Ovary (tissue), 9 donors: ENCODE results near the gene TBC1D22B. TPM values are rescaled to one million over a fixed set of nuclear protein-coding genes. Genes with fewer than 3 reads are reported as not detected.

ENCODE experiments used
- DNase-seq, 5 donors: peaks; one replicate each; pipeline ENCODE4 v3.0.0-alpha.2; 2019 to 2020
- H3K27ac ChIP-seq, 2 donors: fragments of 200-600 bp; one replicate each; pipeline versions ENCODE4 v1.5.1 to v1.8.0; 2019 to 2022
- H3K27me3 ChIP-seq: fragments of 200-600 bp; one replicate; pipeline ENCODE4 v1.8.0; 2022
- H3K36me3 ChIP-seq: fragments of 200-600 bp; sonication (generic); one replicate; pipeline ENCODE4 v1.5.1; 2019
- H3K4me1 ChIP-seq: one replicate; pipeline ENCODE4 v1.8.1; 2013; ENCODE audit warnings: mild to moderate bottlenecking, moderate library complexity; ENCODE audit not compliant: insufficient read depth
- H3K4me3 ChIP-seq: fragments of 200-600 bp; sonication (generic); one replicate; pipeline ENCODE4 v1.5.1; 2017
- H3K9me3 ChIP-seq, 2 donors: fragments of 200-600 bp in 1 of 2; sonication (generic) in 1 of 2; one replicate each; pipeline versions ENCODE4 v1.5.1 to v1.8.1; 2013 to 2019; ENCODE audit warnings: mild to moderate bottlenecking in 1 of 2, moderate library complexity in 1 of 2
- CTCF ChIP-seq, 3 donors: fragments of 450-650 bp in 2 of 3; fragments of 200-600 bp in 1 of 3; IDR thresholded peaks; one replicate each; pipeline versions ENCODE4 v1.5.1 to v1.8.0; 2016 to 2022; ENCODE audit warnings: antibody characterized with exemption in 3 of 3, mild to moderate bottlenecking in 1 of 3
- EP300 ChIP-seq: sonication (generic); formaldehyde crosslinking; IDR thresholded peaks from one replicate; pipeline ENCODE4 v1.6.1; 2017; ENCODE audit warnings: antibody characterized with exemption
- POLR2A ChIP-seq: fragments of 450-650 bp; IDR thresholded peaks from one replicate; pipeline ENCODE4 v1.6.1; 2017; ENCODE audit warnings: antibody characterized with exemption, mild to moderate bottlenecking, moderate library complexity
- WGBS, 3 donors: extraction: QIAGEN DNeasy Blood & Tissue Kit in 1 of 3; methylation state at CpG; one replicate each; pipeline versions ENCODE4 v1.1.5 to v1.1.7; 2013 to 2017; 5-methylcytosine and 5-hydroxymethylcytosine counted together
- intact Hi-C, 4 donors: fragments of 100-400 bp; cut with DNase I; formaldehyde crosslinking; loops; one replicate each; pipeline versions ENCODE4 v1.11.0 to v1.15.1; 2022 to 2023
- polyA plus RNA-seq, 2 donors: library from polyadenylated mRNA; stranded (reverse); fragments of 200-250 nt in 1 of 2; fragments of 350-450 nt in 1 of 2; fragmentation: Illumina TruSeq in 1 of 2; extraction: RNeasy Lipid Tissue Mini Kit (QIAGEN cat#74804) in 1 of 2; gene quantifications; one replicate each; pipeline ENCODE4 v1.2.3, GENCODE V29; 2013 to 2014
- total RNA-seq, 7 donors: library from RNA; depleted of rRNA in 2 of 7; stranded (reverse); fragments of >200 nt in 2 of 7; fragmentation: NEBNext Ultra II Directional in 3 of 7; extraction: Animal tissue kit (Norgen Biotek cat#: 25700) in 3 of 7; gene quantifications; one replicate each; pipeline versions ENCODE4 v1.1.0 to v1.2.4, GENCODE V29; 2016 to 2023
- donor health status: DM: no; HTN: no; CAD: no; lungs with moderate emphysema.
- donor health status: DM: no; HTN: no; CAD: no.
- donor health status: Bipolar disorder and iron deficiency.
- donor health status: DM: yes; HTN: yes; CAD: no.
- donor health status: DM: no; HTN: no; CAD: no.
- donor health status: DM: yes; HTN: yes; CAD: no.

TBC1D22B gene
- total and polyA plus RNA-seq, 9 donors, result 7.4 to 17.7 (median 12.8) TPM

GRCh38 chr6:37265001-37265400 lies 7.4 kb downstream of the TBC1D22B start:
- no peak overlapping the region for H3K27ac ChIP-seq
- 73 to 86% (median 83%) methylated on average over 2 of the region's 2 CpGs for WGBS, 3 donors

GRCh38 chr6:37265860-37266259 lies 8.3 kb downstream of the TBC1D22B start:
- no peaks in the 10 kb centered on the region for H3K36me3 ChIP-seq
- no peak overlapping the region for H3K27ac ChIP-seq
- H3K4me3 ChIP-seq, result no peak overlapping the region
- no peak for DNase-seq
- no peaks in the 10 kb centered on the region for H3K27me3 ChIP-seq
- WGBS, 3 donors, result 90 to 93% (median 90%) methylated on average over 3 of the region's 3 CpGs
- H3K9me3 ChIP-seq, result no peaks in the 10 kb centered on the region
- intact Hi-C loops, result no loop called here
- no peak for TF ChIP-seq POLR2A
- no peak for TF ChIP-seq EP300
- no peak for TF ChIP-seq CTCF (IDR thresholded peaks at IDR 0.05)
- H3K4me1 ChIP-seq, result peaks cover 3% of the 10 kb centered on the region

More at GRCh38 chr6:37265001-37265400, 7.4 kb downstream of the TBC1D22B start:
- Histone ChIP-seq H3K36me3 (no peaks in the 10 kb centered on the region), H3K4me3 (no peak overlapping the region), H3K9me3 (no peaks in the 10 kb centered on the region), H3K4me1 (peaks cover 3% of the 10 kb centered on the region), H3K27me3 (no peaks in the 10 kb centered on the region)
- no peak for DNase-seq
- intact Hi-C loops, result no loop called here
- no peak for TF ChIP-seq POLR2A
- no peak for TF ChIP-seq EP300
- TF ChIP-seq CTCF (IDR thresholded peaks at IDR 0.05), result no peak

GRCh38 chr6:37269105-37269504 lies 11.5 kb downstream of the TBC1D22B start:
- Histone ChIP-seq H3K9me3 (no peaks in the 10 kb centered on the region), H3K4me1 (no peaks in the 10 kb centered on the region), H3K36me3 (no peaks in the 10 kb centered on the region), H3K27ac (no peak overlapping the region), H3K27me3 (no peaks in the 10 kb centered on the region), H3K4me3 (no peak overlapping the region)
- DNase-seq, result no peak
- WGBS, 3 donors, result 68 to 79% (median 76%) methylated on average over 2 of the region's 2 CpGs
- intact Hi-C loops, result no loop called here
- TF ChIP-seq POLR2A (no peak), EP300 (no peak), CTCF (IDR thresholded peaks at IDR 0.05) (no peak)

- WGBS, 3 donors, result 74 to 86% (median 82%) methylated on average over 8 of the region's 8 CpGs
- TF ChIP-seq POLR2A (no peak), EP300 (no peak), CTCF (IDR thresholded peaks at IDR 0.05) (no peak)
- Histone ChIP-seq H3K27me3 (no peaks in the 10 kb centered on the region), H3K4me3 (no peak overlapping the region), H3K27ac (no peak overlapping the region), H3K9me3 (no peaks in the 10 kb centered on the region), H3K4me1 (no peaks in the 10 kb centered on the region), H3K36me3 (no peaks in the 10 kb centered on the region)
- no peak for DNase-seq
- intact Hi-C loops, result no loop called here
These were observed 15.4 kb downstream of the TBC1D22B start for GRCh38 chr6:37272834-37273566.
